ENCODE results near the gene DAP3. TPM values are rescaled to one million over a fixed set of nuclear protein-coding genes. Genes with fewer than 3 reads are reported as not detected.
"Not testable (repeated sequence)": the region's sequence is repeated elsewhere in the genome, so short reads cannot be mapped to it uniquely, and the experiment has no call there.

Gene DAP3
- total and polyA plus RNA-seq, 5 experiments from 2014 or later = 111 to 162 (median 129) TPM

- ATAC-seq (no peak), DNase-seq (no peak)
- POLR2A ChIA-PET = interaction anchor here (0.5 kb wide), 1 partner anchor 97 kb away, joined by 4 read pairs; no protein-coding TSS in a partner anchor
- Mint-ChIP-seq H3K36me3 (peaks cover 0 to 3% (median 0%) of the 10 kb centered on the region in 3 donors), H3K4me3 (no peak overlapping the region), H3K27me3 (peaks cover 0 to 3% (median 0%) of the 10 kb centered on the region in 5 donors), H3K4me1 (peaks cover 0 to 4% (median under 1%) of the 10 kb centered on the region in 4 donors), H3K9me3 (no peaks in the 10 kb centered on the region), H3K27ac (no peak overlapping the region)
Measured at GRCh38 chr1:155652951-155653350, 35.9 kb upstream of the DAP3 start.

GRCh38 chr1:155657463-155657862 lies 31.4 kb upstream of the DAP3 start:
- no peaks in the 10 kb centered on the region for H3K27me3 Mint-ChIP-seq
- POLR2A ChIA-PET = no interaction called here
- H3K4me3 Mint-ChIP-seq = no peak overlapping the region
- no peak for DNase-seq
- peak overlapping the region in 1 of 10 donors; percentile 79 for H3K27ac Mint-ChIP-seq
- no peaks in the 10 kb centered on the region for H3K9me3 Mint-ChIP-seq
- peaks cover 9 to 47% (median 18%) of the 10 kb centered on the region in 3 donors for H3K36me3 Mint-ChIP-seq
- peaks cover 0 to 3% (median 0%) of the 10 kb centered on the region in 4 donors for H3K4me1 Mint-ChIP-seq
- ATAC-seq = peak in 1 of 2 donors; percentile 20

- POLR2A ChIA-PET, H3K4me3 Mint-ChIP-seq, H3K27me3 Mint-ChIP-seq, DNase-seq, H3K9me3 Mint-ChIP-seq, H3K4me1 Mint-ChIP-seq, ATAC-seq: not testable (repeated sequence)
- H3K27ac Mint-ChIP-seq = peak overlapping the region in 1 of 10 donors; percentile 11
- peaks cover 9 to 82% (median 21%) of the 10 kb centered on the region in 3 donors for H3K36me3 Mint-ChIP-seq
Measured at GRCh38 chr1:155661239-155661638, 27.7 kb upstream of the DAP3 start.

- POLR2A ChIA-PET = no interaction called here
- Mint-ChIP-seq H3K4me3 (no peak overlapping the region), H3K4me1 (peaks cover 0 to 5% (median under 1%) of the 10 kb centered on the region in 4 donors), H3K27me3 (no peaks in the 10 kb centered on the region), H3K27ac (peak overlapping the region in 4 of 10 donors; percentile 16 to 62 (median 36)), H3K9me3 (no peaks in the 10 kb centered on the region), H3K36me3 (peaks cover 3 to 91% (median 15%) of the 10 kb centered on the region in 3 donors)
- no peak for DNase-seq
- no peak for ATAC-seq
Measured at GRCh38 chr1:155669233-155670162, 19.4 kb upstream of the DAP3 start.

GRCh38 chr1:155671750-155672149 lies 17.1 kb upstream of the DAP3 start:
- no peak overlapping the region for H3K4me3 Mint-ChIP-seq
- H3K27ac Mint-ChIP-seq = peak overlapping the region in 3 of 10 donors; percentile 4 to 43 (median 37)
- H3K27me3 Mint-ChIP-seq = no peaks in the 10 kb centered on the region
- H3K36me3 Mint-ChIP-seq = peaks cover 3 to 93% (median 23%) of the 10 kb centered on the region in 3 donors
- DNase-seq (no peak), ATAC-seq (no peak)
- POLR2A ChIA-PET = interaction anchor here (0.7 kb wide), 1 partner anchor 9 kb away, joined by 5 read pairs; no protein-coding TSS in a partner anchor
- H3K9me3 Mint-ChIP-seq = no peaks in the 10 kb centered on the region
- H3K4me1 Mint-ChIP-seq = peaks cover 0 to 5% (median under 1%) of the 10 kb centered on the region in 4 donors

- peaks cover 3 to 94% (median 27%) of the 10 kb centered on the region in 3 donors for H3K36me3 Mint-ChIP-seq
- H3K4me1 Mint-ChIP-seq = peaks cover 0 to 5% (median under 1%) of the 10 kb centered on the region in 4 donors
- no peak for ATAC-seq
- H3K27ac Mint-ChIP-seq = no peak overlapping the region
- H3K27me3 Mint-ChIP-seq = no peaks in the 10 kb centered on the region
- H3K4me3 Mint-ChIP-seq = no peak overlapping the region
- H3K9me3 Mint-ChIP-seq = no peaks in the 10 kb centered on the region
- POLR2A ChIA-PET = no interaction called here
- DNase-seq = no peak
Measured at GRCh38 chr1:155673003-155673402, 15.9 kb upstream of the DAP3 start.

GRCh38 chr1:155678027-155678426 lies 10.9 kb upstream of the DAP3 start:
- H3K4me3 Mint-ChIP-seq = no peak overlapping the region
- no peak for ATAC-seq
- no peak overlapping the region for H3K27ac Mint-ChIP-seq
- H3K36me3 Mint-ChIP-seq = peaks cover 0 to 85% (median 16%) of the 10 kb centered on the region in 3 donors
- POLR2A ChIA-PET = no interaction called here
- no peaks in the 10 kb centered on the region for H3K27me3 Mint-ChIP-seq
- no peaks in the 10 kb centered on the region for H3K9me3 Mint-ChIP-seq
- peaks cover 0 to 15% (median 8%) of the 10 kb centered on the region in 4 donors for H3K4me1 Mint-ChIP-seq
- DNase-seq = no peak

- Mint-ChIP-seq H3K27ac (peak overlapping the region in 3 of 10 donors; percentile 11 to 63 (median 25)), H3K36me3 (peaks cover 0 to 88% (median 16%) of the 10 kb centered on the region in 3 donors)
Measured at GRCh38 chr1:155678992-155679391, 9.9 kb upstream of the DAP3 start.

GRCh38 chr1:155680531-155680930 lies 8.4 kb upstream of the DAP3 start:
- no peak for ATAC-seq

More at GRCh38 chr1:155678992-155679391, 9.9 kb upstream of the DAP3 start:
- ATAC-seq, H3K27me3 Mint-ChIP-seq, H3K9me3 Mint-ChIP-seq, H3K4me3 Mint-ChIP-seq, POLR2A ChIA-PET, DNase-seq: not testable (repeated sequence)
- peaks cover 6 to 24% (median 12%) of the 10 kb centered on the region in 4 donors for H3K4me1 Mint-ChIP-seq

GRCh38 chr1:155681776-155682175 lies 7.1 kb upstream of the DAP3 start:
- Mint-ChIP-seq H3K27me3 (no peaks in the 10 kb centered on the region), H3K36me3 (peaks cover 0 to 74% (median 3%) of the 10 kb centered on the region in 3 donors), H3K4me1 (peaks cover 17 to 49% (median 38%) of the 10 kb centered on the region in 4 donors), H3K4me3 (no peak overlapping the region), H3K9me3 (no peaks in the 10 kb centered on the region), H3K27ac (peak overlapping the region in 4 of 10 donors; percentile 2 to 67 (median 58))
- no peak for DNase-seq
- POLR2A ChIA-PET = interaction anchor here (0.7 kb wide), 2 partner anchors 179 to 337 kb away, joined by 5 read pairs; no protein-coding TSS in a partner anchor
- ATAC-seq = no peak

More at GRCh38 chr1:155680531-155680930, 8.4 kb upstream of the DAP3 start:
- no peak overlapping the region for H3K4me3 Mint-ChIP-seq
- POLR2A ChIA-PET = interaction anchor here (0.6 kb wide), 2 partner anchors 16 to 436 kb away, joined by 3 to 4 read pairs; no protein-coding TSS in a partner anchor
- H3K27ac Mint-ChIP-seq = peak overlapping the region in 7 of 10 donors; percentile 20 to 71 (median 60)
- peaks cover 9 to 40% (median 27%) of the 10 kb centered on the region in 4 donors for H3K4me1 Mint-ChIP-seq
- no peaks in the 10 kb centered on the region for H3K27me3 Mint-ChIP-seq
- peaks cover 0 to 81% (median 10%) of the 10 kb centered on the region in 3 donors for H3K36me3 Mint-ChIP-seq
- no peak for DNase-seq
- H3K9me3 Mint-ChIP-seq = no peaks in the 10 kb centered on the region

GRCh38 chr1:155687705-155688323 lies 1.1 kb upstream of the DAP3 start:
- POLR2A ChIA-PET = interaction anchor here (0.6 to 0.7 kb wide), 2 partner anchors 290 to 343 kb away, joined by 3 to 4 read pairs; partner anchors contain the start of gene ARHGEF2
- DNase-seq (peak in 1 of 10 donors; percentile 3), ATAC-seq (peak; percentile 15 to 23)
- peak overlapping the region; percentile 91 to 99 (median 96) for H3K27ac Mint-ChIP-seq
- H3K4me3 Mint-ChIP-seq = peak overlapping the region; percentile 92 to 99 (median 96)
- peaks cover 35 to 73% (median 70%) of the 10 kb centered on the region in 4 donors for H3K4me1 Mint-ChIP-seq
- H3K36me3 Mint-ChIP-seq = peaks cover 8 to 48% (median 14%) of the 10 kb centered on the region in 3 donors
- not testable (repeated sequence) for H3K27me3 Mint-ChIP-seq, H3K9me3 Mint-ChIP-seq
